Measurements from ENCODE around the gene PDE6G. TPM values are rescaled to one million over a fixed set of nuclear protein-coding genes. Genes with fewer than 3 reads are reported as not detected.

Gene PDE6G
- total and polyA plus RNA-seq, 2 donors (not counting 3 experiments of a cell fraction or from before 2014, with no cell fraction given) = 1.8 to 3.7 TPM

DNA sequence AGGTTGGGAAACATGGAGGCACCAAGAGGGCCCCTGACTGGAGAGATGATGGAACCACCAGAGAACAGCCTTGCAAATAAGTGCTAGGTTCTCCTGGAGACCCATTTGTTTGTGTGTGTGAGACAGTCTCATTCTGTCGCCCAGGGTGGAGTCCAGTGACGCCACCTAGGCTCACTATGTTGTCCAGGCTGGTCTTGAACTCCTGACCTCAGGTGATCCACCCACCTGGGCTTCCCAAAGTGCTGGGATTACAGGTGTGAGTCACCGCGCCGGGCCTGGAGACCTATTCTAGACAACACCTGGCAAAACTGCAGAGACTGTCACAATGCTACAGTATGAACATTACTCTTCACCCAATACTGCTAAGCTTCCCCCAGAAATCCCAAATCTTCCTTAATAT, 20.9 kb downstream of the PDE6G start:
- ChIA-PET POLR2A (no interaction called here), CTCF (no interaction called here)
- FAIRE-seq (no peak), DNase-seq (ENCODE audit: low read depth, low spot score) (no peak)
- no peaks in the 10 kb centered on the region for H3K9me3 ChIP-seq (replicated peaks; ENCODE audit: control insufficient read depth, insufficient read depth, low read length)
- no TSS peak for BruUV-seq (replicated peaks)
- dilution Hi-C loops (cut with MboI; ENCODE audit: extremely low pct_ligation_motif_present, low sequenced_read_pairs) (no loop called here), intact Hi-C loops (cut with micrococcal nuclease) (no loop called here)
- H4K20me1 ChIP-seq (replicated peaks; ENCODE audit: control insufficient read depth, extremely low read depth, insufficient read depth, low read length) = peaks cover 6% of the 10 kb centered on the region
- H3K4me2 ChIP-seq (ENCODE audit: insufficient read depth, low read length) = peak overlapping the region; percentile 89
- no peak overlapping the region for H3K27ac ChIP-seq (ENCODE audit: insufficient read depth, low read depth, low read length)
- H3K27me3 ChIP-seq (ENCODE audit: control insufficient read depth in 2 of 2, insufficient read depth in 2 of 2, low read length in 2 of 2) = no peaks in the 10 kb centered on the region
- no peak overlapping the region for H3K9ac ChIP-seq (replicated peaks; ENCODE audit: extremely low read depth, insufficient read depth, low read length)
- no peak overlapping the region for H2AFZ ChIP-seq (ENCODE audit: low read depth, low read length)
- H3K4me3 ChIP-seq (replicated peaks in 1 of 3; ENCODE audit: insufficient read depth in 1 of 3, low read depth in 1 of 3, low read length in 3 of 3) = peak overlapping the region in 1 of 3 experiments; percentile 84
- peaks cover 11% of the 10 kb centered on the region for H3K4me1 ChIP-seq (ENCODE audit: control insufficient read depth, extremely low read depth, insufficient read depth, low read length)
- H3K9me1 ChIP-seq (replicated peaks; ENCODE audit: control insufficient read depth, extremely low read depth, insufficient read depth, low read length) = no peaks in the 10 kb centered on the region
- peaks cover 57% of the 10 kb centered on the region for H3K79me2 ChIP-seq (ENCODE audit: control insufficient read depth, insufficient read depth, low read length)
- TF ChIP-seq FOS (IDR thresholded peaks at IDR 0.05; ENCODE audit: borderline replicate concordance, insufficient read depth, low read length) = no peak
- no peak for TF ChIP-seq EZH2 (IDR thresholded peaks at IDR 0.05; ENCODE audit: borderline replicate concordance, low read depth, low read length, severe bottlenecking)
- no peak for TF ChIP-seq POLR2AphosphoS5 (IDR thresholded peaks at IDR 0.05; ENCODE audit: insufficient read depth, low read depth, low read length)
- TF ChIP-seq POLR2A (IDR thresholded peaks at IDR 0.05; ENCODE audit: low read depth, low read length) = no peak
- no peak for TF ChIP-seq JUN (IDR thresholded peaks at IDR 0.05; ENCODE audit: borderline replicate concordance, insufficient read depth, insufficient read length, low read depth)
- no peak for TF ChIP-seq GATA2 (IDR thresholded peaks at IDR 0.05; ENCODE audit: insufficient read depth, insufficient read length, low read depth, low read length)
- TF ChIP-seq MYC (IDR thresholded peaks at IDR 0.05; ENCODE audit: low read depth, low read length) = no peak
- H3K36me3 ChIP-seq (ENCODE audit: control insufficient read depth in 2 of 2, extremely low read depth in 1 of 2, insufficient read depth in 2 of 2, low read length in 2 of 2) = no peaks in the 10 kb centered on the region

DNA sequence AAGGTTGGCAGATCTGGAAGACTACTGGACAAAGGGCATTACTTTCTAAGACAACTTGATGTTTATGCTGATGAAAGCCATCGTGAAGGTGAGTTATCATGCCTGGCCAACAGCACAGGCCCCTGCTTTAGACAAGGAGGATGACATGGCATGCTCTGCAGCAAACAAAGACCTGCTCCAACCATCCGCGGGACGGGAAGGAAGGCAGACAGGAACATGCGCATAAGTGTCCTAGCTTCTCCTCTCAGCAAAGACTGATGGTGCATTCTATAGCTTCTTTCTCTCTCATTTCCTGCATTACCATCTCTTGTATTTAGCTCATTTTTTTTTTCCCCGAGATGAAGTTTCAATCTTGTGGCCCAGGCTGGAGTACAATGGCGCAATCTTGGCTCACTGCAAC, 24.9 kb downstream of the PDE6G start:
- CTCF ChIA-PET = interaction anchor here (1.1 kb wide), 1 partner anchor 10 kb away, joined by 3 read pairs; no protein-coding TSS in a partner anchor

More for the DNA sequence above, 24.9 kb downstream of the PDE6G start:
- no TSS peak for BruUV-seq (replicated peaks)
- POLR2A ChIA-PET = no interaction called here
- TF ChIP-seq GATA2 (IDR thresholded peaks at IDR 0.05; ENCODE audit: insufficient read depth, insufficient read length, low read depth, low read length) (no peak), EZH2 (IDR thresholded peaks at IDR 0.05; ENCODE audit: borderline replicate concordance, low read depth, low read length, severe bottlenecking) (no peak), FOS (IDR thresholded peaks at IDR 0.05; ENCODE audit: borderline replicate concordance, insufficient read depth, low read length) (no peak), MYC (IDR thresholded peaks at IDR 0.05; ENCODE audit: low read depth, low read length) (no peak), POLR2A (IDR thresholded peaks at IDR 0.05; ENCODE audit: low read depth, low read length) (no peak), JUN (IDR thresholded peaks at IDR 0.05; ENCODE audit: borderline replicate concordance, insufficient read depth, insufficient read length, low read depth) (no peak), POLR2AphosphoS5 (IDR thresholded peaks at IDR 0.05; ENCODE audit: insufficient read depth, low read depth, low read length) (no peak)
- TF ChIP-seq, protein P1, sequence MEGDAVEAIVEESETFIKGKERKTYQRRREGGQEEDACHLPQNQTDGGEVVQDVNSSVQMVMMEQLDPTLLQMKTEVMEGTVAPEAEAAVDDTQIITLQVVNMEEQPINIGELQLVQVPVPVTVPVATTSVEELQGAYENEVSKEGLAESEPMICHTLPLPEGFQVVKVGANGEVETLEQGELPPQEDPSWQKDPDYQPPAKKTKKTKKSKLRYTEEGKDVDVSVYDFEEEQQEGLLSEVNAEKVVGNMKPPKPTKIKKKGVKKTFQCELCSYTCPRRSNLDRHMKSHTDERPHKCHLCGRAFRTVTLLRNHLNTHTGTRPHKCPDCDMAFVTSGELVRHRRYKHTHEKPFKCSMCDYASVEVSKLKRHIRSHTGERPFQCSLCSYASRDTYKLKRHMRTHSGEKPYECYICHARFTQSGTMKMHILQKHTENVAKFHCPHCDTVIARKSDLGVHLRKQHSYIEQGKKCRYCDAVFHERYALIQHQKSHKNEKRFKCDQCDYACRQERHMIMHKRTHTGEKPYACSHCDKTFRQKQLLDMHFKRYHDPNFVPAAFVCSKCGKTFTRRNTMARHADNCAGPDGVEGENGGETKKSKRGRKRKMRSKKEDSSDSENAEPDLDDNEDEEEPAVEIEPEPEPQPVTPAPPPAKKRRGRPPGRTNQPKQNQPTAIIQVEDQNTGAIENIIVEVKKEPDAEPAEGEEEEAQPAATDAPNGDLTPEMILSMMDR (IDR thresholded peaks at IDR 0.05; ENCODE audit: extremely low read depth in 1 of 2, insufficient read depth in 1 of 2, low read depth in 1 of 2, low read length in 2 of 2) = no peak
- TF ChIP-seq, protein P2, sequence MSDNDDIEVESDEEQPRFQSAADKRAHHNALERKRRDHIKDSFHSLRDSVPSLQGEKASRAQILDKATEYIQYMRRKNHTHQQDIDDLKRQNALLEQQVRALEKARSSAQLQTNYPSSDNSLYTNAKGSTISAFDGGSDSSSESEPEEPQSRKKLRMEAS (IDR thresholded peaks at IDR 0.05; ENCODE audit: insufficient read depth, insufficient read length) = no peak
- peaks cover 65% of the 10 kb centered on the region for H3K79me2 ChIP-seq (ENCODE audit: control insufficient read depth, insufficient read depth, low read length)
- H3K27me3 ChIP-seq (ENCODE audit: control insufficient read depth in 2 of 2, insufficient read depth in 2 of 2, low read length in 2 of 2) = no peaks in the 10 kb centered on the region
- H2AFZ ChIP-seq (ENCODE audit: low read depth, low read length) = no peak overlapping the region
- H3K4me1 ChIP-seq (ENCODE audit: control insufficient read depth, extremely low read depth, insufficient read depth, low read length) = peaks cover 7% of the 10 kb centered on the region
- no peak overlapping the region for H3K4me2 ChIP-seq (ENCODE audit: insufficient read depth, low read length)
- peaks cover 6% of the 10 kb centered on the region for H4K20me1 ChIP-seq (replicated peaks; ENCODE audit: control insufficient read depth, extremely low read depth, insufficient read depth, low read length)
- H3K9me3 ChIP-seq (replicated peaks; ENCODE audit: control insufficient read depth, insufficient read depth, low read length) = no peaks in the 10 kb centered on the region
- dilution Hi-C loops (cut with MboI; ENCODE audit: extremely low pct_ligation_motif_present, low sequenced_read_pairs) (no loop called here), intact Hi-C loops (cut with micrococcal nuclease) (no loop called here)
- no peak overlapping the region for H3K9ac ChIP-seq (replicated peaks; ENCODE audit: extremely low read depth, insufficient read depth, low read length)
- no peak overlapping the region for H3K27ac ChIP-seq (ENCODE audit: insufficient read depth, low read depth, low read length)
- H3K9me1 ChIP-seq (replicated peaks; ENCODE audit: control insufficient read depth, extremely low read depth, insufficient read depth, low read length) = no peaks in the 10 kb centered on the region
- no peak overlapping the region for H3K4me3 ChIP-seq (replicated peaks in 1 of 3; ENCODE audit: insufficient read depth in 1 of 3, low read depth in 1 of 3, low read length in 3 of 3)
- H3K36me3 ChIP-seq (ENCODE audit: control insufficient read depth in 2 of 2, extremely low read depth in 1 of 2, insufficient read depth in 2 of 2, low read length in 2 of 2) = peaks cover 12 to 14% of the 10 kb centered on the region in 2 experiments
- no peak for FAIRE-seq
- no peak for DNase-seq (ENCODE audit: low read depth, low spot score)

Measured in endothelial cell of umbilical vein (primary cell).